ENCODE results near the gene COX5B.
"Not testable (repeated sequence)": the region's sequence is repeated elsewhere in the genome, so short reads cannot be mapped to it uniquely, and the experiment has no call there.

COX5B gene

DNA sequence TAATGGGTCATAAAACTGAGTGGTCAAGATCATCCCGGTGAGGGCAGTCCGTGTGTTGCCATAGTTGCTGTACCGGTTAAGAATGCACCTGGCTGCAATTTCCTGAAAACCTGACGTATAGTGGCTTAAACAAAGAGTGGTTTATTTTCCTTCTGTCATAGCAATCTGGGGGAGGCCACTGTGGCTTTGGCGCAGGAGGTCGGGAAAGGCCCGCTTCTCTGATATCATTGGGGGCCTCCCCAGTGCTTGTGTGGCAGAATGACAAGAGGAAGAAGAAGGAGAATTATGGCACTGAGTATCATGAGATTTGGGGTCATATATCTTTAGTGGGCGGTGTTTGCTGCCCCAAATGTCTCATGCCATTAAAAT is 28.0 kb downstream of the COX5B start:
- DNase-seq = no peak

DNA sequence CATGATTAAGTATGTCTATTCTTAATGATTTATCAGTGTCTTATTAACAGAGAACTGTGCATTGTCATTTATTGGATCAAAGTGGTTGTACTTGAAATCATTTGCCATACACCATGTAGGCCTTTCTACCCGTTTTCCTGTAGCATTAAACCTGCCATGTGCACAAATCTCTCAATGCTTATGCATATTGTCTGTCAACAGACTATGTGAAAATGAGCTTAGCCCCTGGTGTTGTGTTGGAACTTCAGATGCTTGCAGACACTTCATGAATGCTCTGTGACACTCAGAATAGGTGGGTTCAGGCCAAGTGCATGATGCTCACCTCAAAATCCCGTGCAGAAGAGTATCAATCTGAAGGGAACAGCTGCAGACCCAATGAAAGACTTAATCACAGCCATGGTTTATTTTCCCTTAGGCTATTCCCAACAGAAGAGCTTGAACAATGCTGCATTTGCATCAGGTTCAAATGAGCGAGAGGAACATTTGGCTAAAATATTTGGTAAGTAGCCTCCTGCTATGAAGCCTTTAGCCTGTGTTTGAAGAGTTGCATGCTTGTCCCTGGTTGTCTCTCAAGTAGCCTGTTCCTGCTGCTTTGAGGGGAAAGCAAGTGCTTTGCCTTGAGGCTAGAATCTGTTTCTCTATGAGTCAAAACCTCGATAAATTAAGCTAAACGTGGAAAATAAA is 29.7 kb downstream of the COX5B start:
- no peak for DNase-seq

DNA sequence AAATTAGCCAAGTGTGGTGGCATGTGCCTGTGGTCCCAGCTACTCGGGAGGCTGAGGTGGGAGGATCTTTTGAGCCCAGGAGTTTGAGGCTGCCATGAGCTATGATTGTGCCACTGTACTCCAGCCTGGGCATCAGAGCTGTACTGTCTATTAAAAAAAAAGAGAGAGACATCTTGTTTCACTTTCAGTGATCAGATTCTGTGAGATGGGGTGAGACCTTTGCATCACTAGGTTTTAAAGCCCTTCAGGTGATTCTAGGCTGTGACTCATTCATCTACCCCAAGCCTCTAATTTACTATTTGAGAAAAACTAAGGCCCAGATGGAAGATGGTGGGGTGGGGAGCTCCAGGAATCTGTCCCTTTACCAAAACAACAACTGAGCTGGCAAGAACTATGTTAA is 30.8 kb downstream of the COX5B start:
- no peak for DNase-seq

DNA sequence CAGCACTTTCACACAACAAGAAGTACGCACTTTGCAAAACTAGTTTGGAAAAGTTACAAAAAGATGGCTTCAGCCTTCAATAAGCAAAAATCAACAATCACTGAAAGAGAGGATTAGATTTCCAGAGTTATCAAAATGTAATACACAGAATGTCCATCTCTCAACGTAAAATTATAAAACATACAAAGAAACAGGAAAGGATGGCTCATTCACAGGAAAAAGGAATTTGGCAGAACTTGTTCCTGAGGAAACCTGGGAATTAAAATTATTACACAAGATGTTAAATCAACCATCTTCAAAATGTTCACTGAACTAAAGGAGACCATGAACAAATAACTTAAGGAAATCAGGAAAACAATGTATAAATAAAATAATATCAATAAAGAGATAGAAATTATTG is 31.6 kb downstream of the COX5B start:
- no peak for DNase-seq

DNA sequence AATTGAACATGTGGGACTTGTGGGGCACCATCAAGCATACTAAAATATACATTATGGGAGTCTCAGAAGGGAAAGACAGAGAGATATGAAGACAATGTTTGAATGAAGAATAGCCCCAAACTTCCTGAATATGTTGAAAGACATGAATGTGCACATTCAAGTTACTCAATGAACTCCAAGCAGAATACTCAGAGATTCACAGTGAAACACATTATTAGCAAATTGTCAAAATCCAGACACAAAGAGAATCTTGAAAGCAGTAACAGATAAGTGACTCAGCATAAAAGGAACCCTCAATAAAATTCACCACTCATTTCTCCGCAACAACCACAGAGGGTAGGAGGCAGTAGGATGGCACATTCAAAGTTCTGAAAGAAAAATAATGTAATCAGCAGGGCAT is 32.4 kb downstream of the COX5B start:
- DNase-seq = no peak

DNA sequence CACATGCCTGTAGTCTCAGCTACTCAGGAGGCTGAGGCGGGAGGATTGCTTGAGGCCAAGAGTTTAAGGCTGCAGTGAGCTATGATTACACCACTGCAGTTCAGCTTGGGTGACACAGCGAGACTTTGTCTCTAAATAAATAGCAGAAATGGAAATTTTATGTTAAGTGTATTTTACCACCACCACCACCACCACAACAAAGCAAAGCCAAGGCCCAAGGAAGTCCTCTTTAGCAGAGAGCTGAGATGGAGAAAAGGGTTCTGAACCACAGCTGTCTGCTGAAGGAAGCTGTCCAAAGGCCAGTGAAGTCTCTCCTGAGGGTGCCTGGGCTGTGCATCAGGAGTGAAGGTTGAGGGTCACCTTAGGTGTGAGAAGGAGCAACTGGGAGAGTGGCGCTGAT is 41.4 kb downstream of the COX5B start:
- not testable (repeated sequence) for DNase-seq

DNA sequence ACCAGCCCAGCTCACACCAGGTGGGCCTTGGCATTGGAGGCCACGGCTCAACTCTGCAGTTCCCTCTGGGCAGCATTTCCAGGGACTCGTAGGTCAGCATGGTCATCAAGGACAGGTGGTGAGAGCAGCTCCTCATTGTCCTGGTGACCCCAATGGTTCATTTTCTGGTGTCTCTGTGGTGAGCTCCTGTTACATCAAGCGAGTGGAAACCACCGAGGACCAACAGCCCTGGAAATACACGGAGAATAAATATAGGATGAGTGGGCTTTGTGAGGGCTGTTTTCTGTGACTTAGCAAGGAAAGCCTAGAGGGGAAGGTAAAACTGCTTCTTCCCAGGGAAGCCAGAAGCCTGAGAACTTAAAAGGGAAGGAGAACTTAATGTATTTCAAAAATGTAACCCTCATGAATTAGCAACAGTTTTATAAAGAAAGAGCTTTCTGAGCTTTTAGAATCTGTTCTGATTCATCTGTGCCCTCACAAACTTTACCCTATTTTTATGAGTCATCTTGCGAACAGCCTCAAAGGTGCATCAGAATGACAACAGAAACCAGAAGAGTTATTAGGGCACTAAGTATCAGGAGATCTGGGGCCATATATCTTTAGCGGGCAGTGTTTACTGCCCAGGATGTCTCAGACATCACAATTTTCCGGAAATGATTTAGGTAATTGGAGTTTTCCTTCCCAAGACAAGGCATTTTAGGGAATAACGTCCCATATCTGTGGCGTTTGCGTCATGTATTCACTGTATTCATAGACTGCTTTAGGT is 42.4 kb downstream of the COX5B start:
- no peak for DNase-seq

DNA sequence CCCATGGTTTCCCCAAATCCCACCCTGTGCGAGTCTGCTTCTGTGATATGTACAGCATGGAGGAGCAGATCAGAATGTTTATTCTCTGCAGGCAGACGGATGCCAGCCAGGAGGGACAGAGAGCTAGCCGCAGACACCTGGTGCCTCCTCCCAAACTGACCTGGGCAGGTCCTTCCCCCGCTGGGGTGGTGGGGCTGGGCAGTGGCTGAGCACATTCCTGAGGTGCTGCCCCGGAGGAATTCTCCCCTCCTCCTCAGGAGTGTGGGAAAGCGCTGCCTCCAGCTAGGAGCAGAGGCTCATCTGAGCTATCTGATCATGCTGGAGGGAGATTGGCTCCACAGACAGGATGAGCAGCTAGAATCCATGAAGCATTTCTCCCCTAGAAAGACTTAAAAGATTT is 45.3 kb downstream of the COX5B start:
- DNase-seq = no peak

DNA sequence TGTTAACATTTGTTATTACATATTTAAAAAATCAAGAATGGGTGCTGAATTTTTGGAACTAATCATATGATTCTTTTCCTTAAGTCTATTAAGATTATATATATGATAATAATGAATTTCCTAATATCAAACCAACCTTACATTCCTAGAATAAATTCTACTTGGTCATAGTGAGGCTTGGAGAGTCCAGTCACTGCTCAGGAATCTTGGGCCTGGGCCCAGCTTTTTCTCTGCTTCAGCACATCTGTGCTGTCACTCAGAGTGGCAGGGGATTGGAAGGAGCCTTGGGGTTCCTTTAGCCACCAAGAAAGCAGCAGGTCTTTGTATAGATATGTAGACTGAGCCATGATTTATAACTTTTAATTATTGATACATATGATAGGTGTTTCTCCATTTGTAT is 47.6 kb downstream of the COX5B start:
- DNase-seq = no peak

DNA sequence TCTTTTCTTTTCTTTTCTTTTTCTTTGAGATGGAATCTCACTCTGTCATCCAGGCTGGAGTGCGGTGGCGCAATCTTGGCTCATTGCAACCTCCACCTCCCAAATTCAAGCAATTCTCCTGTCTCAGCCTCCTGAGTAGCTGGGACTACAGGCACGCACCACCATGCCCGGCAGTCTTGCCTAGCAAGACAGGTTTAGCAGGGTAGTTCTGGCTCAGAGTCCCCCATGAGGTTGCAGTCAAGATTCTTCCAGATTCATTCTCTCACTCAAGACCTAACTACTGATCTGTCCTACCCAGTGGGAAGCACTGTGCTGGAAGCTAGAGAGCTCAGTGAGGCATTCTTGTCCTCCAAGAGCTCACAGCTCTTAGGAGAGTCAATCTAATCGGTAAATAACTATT is 49.9 kb downstream of the COX5B start:
- DNase-seq = no peak

DNA sequence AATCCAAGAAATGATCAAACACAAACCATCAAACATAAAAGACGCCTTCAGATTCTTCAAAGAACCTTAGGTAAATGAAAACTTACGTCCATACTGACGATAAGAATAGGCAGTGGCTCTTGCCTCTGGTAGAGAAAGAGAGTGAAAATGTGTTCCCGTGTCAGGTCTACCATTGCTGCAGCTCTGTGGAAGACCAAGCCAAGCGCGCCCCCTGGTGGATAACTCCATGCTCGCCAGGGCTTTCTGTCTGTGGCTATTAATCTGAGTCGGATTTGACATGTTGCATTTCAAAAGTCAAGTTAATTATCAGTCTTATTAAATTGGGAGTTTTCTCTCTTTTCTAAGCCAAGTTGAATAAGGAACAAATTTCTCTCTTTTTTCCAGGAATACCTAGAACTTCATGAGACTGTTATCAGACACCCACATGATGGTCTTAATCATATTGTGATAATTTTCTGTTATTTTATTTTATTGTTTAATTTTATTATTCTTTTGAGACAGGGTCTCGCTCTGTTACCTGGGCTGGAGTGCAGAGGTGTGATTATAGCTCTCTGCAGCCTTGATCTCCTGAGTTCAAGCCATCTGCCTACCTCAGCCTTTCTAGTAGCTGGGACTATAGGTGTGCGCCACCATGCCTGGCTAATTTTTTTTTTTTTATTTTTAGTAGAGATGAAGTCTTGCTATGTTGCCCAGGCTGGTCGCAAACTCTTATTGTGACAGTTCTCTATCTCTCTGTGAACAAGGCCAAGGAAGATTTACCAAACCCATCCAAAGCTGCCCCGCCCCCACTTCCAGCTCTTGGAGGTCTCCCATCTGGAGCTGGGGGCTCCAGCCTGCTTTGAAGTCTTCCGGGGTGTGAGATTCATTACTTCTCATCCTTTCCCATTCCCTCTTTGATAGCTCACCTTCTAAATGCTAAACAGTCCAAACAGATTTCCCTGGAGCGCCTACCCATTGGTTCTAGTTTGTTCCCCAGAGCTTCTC is 51.7 kb downstream of the COX5B start:
- peak; percentile 53 to 87 for DNase-seq

All from NCI-H187 (cell line).